DMS 273 (cell line): ENCODE data around the gene HOXD8.

ENCODE experiments used
- DNase-seq: peaks from one replicate; lab custom pipeline; 2025; ENCODE audit not compliant: unreplicated experiment; lab: John Stamatoyannopoulos, UW

HOXD8 gene

GRCh38 chr2:176171351-176172006 is 42.0 kb downstream of the HOXD8 start:
- DNase-seq = no peak

DNA sequence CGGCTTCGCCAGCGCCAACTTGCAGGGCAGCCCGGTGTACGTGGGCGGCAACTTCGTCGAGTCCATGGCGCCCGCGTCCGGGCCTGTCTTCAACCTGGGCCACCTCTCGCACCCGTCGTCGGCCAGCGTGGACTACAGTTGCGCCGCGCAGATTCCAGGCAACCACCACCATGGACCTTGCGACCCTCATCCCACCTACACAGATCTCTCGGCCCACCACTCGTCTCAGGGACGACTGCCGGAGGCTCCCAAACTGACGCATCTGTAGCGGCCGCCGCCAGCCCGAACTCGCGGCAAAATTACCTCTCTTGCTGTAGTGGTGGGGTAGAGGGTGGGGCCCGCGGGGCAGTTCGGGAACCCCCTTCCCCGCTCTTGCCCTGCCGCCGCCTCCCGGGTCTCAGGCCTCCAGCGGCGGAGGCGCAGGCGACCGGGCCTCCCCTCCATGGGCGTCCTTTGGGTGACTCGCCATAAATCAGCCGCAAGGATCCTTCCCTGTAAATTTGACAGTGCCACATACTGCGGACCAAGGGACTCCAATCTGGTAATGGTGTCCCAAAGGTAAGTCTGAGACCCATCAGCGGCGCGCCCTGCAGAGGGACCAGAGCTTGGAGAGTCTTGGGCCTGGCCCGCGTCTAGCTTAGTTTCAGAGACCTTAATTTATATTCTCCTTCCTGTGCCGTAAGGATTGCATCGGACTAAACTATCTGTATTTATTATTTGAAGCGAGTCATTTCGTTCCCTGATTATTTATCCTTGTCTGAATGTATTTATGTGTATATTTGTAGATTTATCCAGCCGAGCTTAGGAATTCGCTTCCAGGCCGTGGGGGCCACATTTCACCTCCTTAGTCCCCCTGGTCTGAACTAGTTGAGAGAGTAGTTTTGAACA is 42.7 kb downstream of the HOXD8 start:
- DNase-seq = no peak

- no peak for DNase-seq
Measured at GRCh38 chr2:176172895-176173566, 43.5 kb downstream of the HOXD8 start.

DNA sequence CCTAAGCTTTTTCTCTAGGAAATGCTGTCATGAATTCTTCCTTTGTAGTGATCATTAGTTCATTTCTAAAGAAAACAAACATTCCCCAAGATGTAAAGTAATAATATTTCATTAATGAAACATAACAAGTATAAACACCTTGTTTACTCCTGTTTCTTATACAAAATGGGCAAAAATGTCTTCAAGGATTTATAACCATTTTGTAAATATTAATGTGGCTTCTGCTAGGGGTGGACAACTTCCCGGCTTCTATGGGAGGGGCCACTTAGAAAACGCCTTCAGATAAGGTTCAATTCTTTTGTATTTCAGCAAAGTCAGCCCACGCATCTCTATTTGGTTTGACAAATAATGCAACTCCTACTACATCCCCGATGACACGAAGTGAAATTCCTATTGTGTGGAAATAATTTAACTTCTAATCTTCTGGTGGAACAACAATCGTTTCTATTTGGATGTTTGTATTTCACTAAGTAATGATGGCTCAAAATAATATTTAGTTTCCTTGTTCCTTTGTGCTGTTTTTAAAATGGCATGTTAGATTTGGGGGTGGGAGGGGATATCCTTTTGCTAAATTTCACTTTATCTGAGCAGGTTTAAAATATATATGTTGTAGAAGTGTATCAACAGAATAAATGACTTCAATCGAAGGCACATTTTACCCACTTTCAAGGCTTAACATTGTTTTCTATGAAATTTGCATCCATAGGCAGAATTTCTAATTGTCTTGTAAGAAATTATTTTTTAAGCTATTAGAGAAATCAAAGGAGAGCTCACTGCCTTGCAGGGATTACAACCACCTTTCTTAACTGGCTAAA is 44.3 kb downstream of the HOXD8 start:
- DNase-seq = no peak

GRCh38 chr2:176174382-176174823 is 44.9 kb downstream of the HOXD8 start:
- peak; percentile 70 for DNase-seq

DNA sequence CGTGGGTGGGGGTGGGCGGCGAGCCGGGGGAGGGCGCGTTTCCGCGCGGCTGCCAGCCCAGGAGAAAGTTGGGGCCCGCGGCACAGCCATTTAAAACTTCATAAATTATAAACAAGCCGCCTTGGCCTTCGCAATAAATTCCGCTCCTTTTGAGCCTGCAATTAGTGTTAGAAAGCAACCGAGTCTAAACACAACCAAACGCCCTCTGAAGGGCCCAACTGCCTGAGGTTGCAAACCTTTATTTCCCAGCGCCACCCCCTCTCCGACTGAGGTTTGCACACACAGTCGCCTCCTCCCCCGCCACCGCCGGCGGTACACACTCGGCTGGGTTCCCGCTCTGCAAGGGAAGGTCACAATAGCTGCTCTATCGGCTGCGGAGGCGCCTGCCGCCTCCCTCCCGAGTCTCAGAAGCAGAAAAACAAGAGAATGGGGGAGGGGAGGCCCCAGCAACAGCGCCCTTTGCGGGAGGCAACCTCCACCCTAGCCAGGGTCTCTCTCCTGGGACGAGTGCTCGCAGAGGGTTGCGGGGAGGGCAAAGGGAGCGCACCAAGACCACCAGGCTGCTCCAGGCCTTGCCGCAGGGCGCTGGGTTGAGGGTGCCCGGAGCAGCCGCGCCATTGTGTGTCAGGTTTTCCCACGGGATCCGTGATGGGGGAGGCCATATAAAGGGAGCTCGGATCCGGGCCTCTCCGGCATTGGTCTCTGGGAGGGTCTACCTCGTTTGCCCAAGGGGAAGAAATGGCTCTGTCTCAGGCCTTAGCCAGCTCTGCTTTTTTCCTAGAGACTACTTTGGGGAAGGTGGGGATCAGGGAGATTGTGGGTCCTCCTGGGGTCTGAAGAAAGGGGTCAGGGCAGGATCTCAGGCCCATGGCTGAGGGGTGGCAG is 45.6 kb downstream of the HOXD8 start:
- DNase-seq = peak; percentile 72

DNA sequence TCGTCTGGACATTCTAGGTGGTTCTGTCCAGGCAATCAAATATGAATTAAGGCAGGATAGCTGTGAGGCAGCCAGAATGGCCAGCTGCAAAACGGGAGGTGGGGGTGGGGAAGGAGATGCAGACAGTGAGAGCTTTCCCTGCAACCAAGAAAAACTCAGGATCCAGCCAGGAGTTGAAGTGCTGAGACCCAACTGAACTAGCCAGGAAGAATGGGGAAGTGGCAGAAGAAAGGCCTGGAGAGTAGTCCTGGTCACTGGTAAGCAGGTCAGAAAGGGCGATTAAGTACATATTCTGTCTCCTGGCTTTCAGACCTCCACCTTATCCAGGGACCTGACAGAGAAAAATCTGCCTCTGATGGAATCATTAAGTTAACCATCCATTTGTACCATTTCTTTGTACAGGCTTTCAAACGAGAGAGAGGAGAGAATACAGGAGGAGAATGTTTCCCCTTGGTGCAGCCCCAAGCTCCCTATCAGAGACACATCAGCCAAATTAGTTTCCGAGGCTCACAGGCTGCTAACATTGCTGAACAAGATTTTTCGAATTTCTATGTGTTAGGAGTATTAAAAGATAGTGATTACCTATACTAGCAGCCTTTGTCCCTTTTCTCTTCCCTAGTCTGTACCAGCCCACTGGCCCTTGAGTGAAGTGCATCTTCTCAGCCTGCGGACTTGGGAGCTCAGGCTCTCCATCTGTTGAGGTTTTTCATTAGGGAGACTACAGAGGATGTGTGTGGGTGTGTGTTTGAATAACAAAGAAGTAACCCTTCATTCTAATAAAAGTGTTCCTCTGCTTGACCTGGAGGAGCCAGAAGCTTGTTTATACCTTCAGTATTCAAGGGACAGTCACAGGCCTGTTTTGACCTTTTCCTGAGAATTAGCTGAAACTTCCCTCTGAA is 46.5 kb downstream of the HOXD8 start:
- peak; percentile 76 for DNase-seq

GRCh38 chr2:176177580-176178037 is 48.1 kb downstream of the HOXD8 start:
- no peak for DNase-seq

DNA sequence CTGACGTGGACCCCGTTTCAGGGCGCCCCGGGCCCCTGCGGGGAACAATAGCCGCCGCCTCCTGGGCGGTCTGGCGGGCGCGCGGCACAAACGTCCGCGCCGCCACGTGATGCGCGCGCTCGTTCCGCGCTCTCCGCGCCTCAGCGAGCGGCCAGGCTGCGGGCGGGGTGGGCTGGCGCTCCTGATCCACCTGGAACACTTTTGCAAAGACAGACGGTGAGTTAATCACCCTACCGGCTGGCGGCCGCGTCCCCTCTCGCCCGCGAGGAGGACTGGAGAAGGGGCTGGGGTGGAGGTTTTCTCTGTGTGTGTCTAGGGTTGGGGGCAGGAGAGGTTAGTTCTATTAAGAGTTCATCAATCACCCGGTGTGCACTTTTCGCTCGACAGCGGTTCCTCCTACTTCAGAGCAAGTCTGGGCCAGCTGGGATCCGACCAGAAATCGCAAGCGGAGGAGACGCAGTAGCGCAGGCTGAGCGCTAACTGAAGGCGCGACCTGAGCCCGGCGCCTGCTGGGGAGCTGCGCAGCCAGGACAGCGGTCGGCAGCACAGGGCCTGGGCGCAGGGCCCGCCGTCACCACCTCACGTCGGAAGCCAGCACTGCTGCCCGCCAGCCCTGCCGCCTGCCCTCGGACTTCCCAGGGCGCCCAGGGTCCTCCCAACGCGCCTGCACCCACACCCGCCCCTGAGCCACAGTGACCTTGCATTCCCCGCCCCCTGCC is 48.7 kb downstream of the HOXD8 start:
- peak; percentile 92 for DNase-seq

DNA sequence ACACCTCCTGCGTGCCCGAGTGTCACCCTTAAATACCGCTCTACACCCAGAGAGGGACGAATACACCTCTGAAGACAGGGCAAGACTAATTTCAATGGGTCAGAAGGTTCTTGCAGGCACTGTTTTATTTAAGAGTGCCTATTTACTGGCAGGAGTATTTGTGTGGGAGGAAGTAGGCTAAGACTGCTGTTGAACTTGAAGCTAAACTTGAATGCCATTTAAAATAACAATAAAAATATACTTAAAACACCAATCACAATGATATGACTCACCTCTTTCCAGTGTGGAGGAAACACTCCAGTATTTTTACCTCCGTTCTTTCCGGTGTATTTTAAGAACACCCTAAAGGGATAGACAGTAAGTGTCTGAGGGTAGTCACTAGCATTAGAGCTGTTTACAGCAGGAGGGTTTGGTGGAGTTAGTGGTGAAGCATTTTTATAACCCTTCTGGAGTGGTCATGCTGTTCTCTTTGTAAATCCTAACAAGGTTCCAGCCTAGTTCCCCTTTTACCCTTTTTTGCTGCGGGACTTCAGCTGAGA is 49.3 kb downstream of the HOXD8 start:
- DNase-seq = no peak

- DNase-seq = no peak
Measured at GRCh38 chr2:176181551-176181950, 52.0 kb downstream of the HOXD8 start.
